GM21529 (cell line): ENCODE results near the gene PLXNA2.

Source experiments
- ATAC-seq: cut with Tn5 transposase; IDR thresholded peaks from one replicate; pipeline ENCODE4 v1.9.1; 2021; ENCODE audit not compliant: unreplicated experiment

Gene PLXNA2

DNA sequence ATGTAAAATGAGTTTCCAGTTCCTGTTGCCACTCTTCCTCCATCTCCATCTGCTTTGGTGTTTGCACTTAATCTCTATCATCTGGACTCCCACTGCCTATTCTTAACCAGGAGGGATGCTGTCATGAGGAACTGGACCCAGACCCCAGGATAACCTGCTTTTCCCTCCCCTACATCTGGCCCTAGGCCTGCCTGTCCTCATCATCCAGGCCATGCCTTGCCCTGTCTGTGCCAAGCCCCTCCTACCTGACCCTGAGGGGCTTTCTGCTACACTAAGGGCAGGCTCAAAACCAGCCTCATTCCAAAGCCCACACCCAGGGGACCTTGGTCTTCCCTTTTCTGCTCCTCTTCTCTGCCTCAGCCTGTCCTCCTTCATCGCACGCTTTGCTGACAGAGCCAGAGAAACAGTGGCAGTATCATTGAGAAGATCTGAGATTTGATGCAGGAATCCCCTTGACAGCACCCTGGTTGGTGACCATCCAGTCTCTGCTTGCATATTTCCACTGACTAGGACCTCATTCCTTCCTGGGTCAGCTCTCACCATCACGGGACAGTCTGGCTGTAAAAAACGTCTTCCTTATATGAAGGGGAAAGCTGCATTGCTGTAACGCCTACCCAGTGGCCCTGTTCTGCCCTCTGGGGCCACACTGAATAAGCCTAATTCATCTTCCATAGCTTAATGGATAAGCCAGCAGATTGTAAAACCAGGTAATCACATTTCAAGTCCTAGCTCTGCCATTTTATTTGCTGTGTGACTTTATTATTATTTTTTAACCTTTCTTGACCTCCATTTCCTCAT, 38.8 kb downstream of the PLXNA2 start:
- ATAC-seq: no peak

DNA sequence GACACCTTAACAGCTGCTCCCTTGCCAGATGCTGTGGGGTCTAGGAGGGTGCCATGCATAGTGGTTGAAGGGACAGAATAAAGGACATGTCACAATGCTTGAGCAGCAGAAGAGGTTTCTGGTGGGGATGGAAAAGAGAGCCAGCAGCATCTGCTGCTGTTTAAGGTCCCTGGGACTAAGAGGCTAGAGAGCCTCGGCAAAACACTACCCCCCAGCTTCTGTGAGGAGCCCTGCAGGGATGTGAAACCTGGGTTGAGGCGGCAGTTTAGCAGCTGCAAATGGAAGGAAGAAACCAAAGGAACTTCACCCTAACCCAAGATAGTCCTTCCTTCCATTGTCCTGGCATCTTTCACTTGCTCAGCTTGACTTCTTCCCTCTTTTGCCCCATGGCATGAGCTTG, 39.4 kb downstream of the PLXNA2 start:
- ATAC-seq: no peak

DNA sequence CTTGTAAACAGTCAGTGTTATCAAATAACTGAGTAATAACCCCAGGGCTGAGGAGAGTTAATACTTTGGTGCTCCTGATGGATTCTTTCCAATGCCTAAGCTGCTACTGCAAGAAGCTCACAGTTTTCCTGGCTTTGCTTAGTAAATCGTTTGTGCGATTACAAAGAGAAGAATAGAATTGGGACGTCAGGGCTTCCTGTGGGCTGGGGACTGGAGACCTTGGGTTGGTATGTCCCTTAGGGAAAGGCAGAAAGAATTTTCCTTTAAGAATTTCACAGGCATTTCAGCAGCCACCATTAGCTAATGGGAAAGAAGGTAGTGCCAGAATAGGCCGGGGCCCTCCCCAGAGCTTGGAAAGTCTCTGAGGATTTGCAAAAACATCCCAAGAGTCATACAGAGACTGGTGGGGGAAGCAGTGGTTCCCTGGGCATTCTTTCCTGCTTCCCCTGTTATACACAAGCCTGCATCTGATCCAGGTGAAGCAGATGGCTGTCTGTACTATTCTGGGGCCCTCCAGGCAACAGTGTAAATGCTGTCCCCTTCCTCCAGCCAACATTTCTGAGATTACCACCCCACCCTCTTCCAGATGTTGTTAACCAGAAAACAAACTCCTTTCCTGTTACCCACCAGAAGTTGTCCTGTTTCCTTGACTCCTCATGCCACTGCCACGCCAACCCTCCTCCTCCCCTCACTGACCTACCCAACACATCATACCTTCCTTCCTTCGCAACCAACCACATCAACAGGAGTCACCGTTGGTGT, 40.2 kb downstream of the PLXNA2 start:
- no peak for ATAC-seq

DNA sequence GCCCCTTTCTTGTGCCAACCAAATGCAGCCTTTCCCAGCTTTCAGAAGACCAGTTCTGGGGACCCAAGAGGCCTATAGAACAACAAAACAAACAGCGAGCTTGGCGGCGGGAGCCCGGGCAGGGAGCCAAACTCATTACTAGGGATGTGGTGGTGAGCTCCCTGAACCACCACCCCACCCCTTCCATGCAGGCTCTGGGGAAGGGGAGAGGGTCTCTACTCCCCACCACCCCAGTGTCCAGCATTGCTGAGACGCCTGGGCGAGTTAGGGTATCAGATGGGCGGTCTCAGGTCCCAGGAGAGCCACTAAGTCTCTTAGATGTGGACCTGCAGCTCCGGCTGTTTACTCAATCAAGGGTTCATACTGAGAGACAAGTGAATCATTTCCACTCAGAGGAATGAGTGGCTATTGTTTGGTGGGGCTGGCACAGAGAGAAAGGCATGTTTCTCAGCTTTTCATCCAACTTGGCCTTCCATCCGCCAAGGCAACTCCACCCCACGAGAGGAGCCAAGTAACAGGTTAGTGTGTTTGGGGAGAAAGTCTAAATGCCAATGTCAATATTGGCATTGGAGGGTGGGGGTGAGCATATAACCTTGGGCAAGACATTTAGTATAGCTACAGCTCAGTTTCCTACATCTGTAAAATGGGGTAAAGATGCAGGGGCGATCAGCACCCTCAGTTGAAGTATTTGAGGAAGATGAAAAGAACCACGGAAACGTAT, 40.9 kb downstream of the PLXNA2 start:
- ATAC-seq: no peak

DNA sequence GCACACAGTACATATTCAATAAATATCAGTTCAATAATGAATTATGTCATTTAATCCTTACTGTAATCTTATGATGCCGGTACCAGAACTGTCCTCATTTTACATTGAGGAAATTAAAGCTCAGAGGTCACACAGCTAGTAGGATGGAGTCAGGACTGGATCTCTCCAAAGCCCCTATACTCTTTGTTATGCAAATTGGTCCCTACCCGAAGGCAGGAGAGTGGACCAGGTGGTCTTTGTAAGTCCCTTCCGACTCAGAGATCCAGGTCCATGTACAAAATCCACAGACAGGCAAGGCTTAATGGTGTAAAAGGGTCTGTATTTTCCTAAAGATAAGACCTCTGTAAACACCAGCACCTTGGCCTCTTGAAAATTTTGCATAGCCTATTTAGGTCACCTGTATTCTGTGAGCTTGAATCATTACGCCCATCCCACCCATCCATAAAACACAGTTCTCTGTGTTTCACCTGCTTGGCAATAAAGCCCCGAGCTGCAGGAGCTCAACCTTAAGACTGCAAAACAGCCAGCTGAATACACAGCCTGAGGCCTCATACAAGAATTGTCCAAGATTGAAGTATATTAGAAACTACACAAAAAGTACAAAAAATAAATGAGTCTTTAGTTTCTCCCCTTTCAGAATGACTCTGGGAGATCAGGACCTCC, 41.7 kb downstream of the PLXNA2 start:
- ATAC-seq: no peak

DNA sequence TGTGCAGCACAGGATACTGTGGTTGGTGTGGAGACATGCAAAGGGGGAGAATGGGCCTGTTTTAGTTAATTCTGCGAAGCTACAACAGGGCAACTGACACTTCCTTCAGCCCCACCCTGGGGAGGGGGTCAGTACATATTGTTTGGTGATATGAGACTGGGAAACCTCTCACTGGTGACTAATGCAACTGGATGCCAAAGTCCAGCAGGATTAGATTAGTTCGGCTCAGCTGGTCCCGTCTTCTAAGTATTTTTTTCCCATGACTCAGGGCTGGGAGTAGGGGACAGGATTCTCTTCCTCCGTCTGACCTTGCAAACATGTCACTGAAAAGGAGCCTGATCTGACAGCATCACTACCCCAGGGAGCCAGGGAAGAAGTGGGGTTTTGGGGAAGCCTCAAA, 43.0 kb downstream of the PLXNA2 start:
- no peak for ATAC-seq

DNA sequence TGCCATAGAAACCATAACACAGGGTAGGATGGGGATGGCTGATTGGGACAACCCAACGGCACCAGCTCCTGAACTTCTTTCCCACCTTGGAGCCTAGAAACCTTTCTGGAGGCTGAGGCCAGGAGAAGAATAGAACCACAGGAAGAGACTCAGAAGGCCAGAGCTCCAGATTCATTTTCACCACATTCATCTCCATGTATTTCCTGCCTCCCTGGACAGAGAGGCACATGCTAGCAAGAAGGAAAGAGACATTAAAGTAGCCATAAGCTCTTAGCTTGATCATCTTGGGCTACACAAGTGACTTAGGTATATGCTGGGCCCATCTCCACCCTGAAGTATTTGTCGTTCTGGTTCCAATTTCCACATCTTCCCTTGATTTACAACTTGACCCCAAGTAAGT, 44.1 kb downstream of the PLXNA2 start:
- no peak for ATAC-seq

DNA sequence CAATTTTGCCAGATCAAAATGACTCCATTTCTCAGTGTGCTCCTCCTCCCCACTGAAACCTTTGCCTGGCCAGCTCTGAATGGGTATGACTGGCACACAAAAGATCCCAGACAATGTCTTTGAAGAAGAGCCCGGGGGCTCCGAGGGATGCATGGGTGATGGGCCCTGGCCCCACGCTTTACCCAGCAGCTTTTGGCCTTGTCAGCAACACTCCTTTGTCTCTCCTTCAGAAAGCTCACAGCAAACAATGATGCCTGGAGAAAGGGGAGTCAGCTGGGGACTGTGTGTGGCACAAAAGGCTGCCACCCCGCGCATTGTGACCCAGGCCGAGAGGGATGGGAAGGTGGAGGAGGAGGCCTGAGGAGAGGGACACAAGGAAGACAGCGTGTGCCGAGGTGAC, 45.9 kb downstream of the PLXNA2 start:
- no peak for ATAC-seq

DNA sequence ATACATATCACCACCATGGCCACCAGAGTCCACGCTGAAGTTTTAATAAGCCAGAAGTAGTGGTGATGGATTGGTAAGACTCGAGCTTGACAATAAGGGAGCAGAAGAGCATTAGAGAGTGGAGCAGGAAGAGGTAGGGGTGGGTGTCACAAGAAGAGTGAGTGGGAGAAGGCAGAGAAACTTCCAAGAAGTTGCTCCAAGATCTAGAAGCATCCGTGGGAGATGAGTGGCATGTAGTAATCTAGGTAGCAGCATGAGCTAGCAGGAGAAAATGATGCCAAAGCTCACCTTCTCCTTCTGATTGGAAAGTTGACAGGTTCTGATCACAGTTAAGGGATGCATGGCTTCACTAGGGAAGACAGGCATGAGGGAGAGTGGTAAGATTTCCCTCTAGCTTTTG, 49.2 kb downstream of the PLXNA2 start:
- ATAC-seq: no peak

DNA sequence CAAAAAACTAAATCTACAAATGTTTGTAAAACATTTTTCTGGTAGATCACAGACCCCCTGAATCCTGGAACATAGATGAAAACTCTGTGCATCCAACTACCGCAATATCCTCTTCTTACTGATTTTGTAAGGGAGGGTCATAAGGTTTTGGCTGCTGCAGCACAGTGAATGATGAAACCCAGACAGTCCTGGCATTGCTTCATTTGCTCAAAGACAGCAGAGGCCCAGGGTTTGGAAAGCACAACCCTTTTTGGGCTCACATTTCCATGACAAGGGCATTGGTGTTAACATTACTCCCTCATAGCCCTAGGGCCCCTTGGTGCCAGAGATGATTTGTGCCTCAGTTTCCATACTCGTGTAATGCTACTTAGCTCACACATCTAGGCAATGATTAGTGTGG, 51.2 kb downstream of the PLXNA2 start:
- ATAC-seq: no peak

DNA sequence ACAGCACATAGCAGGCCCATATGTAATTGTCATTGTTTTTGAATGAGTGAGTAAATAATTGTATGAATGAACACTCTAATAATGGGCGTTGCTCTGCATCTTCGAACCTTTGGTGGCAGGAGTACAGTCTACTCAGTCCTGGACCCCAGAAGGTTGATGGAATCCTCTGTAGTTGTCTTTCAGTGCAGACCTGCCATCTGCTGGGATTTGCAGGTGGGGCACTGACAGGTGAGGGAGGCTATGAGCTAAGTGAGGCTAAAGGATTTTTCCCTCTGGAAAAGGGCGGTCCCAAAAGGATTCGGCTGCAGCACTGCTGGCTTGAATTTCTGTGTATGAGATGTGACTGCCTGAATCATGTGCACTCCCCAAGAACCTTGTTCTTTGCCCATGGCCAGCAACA, 53.4 kb downstream of the PLXNA2 start:
- no peak for ATAC-seq

DNA sequence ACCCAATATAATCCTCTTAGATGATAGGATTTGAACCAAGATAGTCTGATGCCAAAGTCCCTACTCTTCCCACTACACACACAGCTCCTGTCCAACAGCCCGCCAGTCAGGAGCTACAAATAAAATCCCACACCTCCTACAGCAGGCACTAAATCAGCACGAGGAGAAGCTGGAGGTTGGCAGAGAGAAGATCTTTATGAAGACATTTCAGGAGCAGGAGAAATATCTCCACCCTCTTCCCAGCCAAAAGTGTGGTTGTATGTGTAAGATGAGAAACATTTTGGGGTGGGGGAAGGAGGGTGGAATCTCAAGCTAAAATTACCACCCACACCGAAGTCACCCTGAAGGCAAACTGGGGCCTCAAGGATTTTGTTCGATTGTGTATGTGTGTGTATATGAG, 54.5 kb downstream of the PLXNA2 start:
- no peak for ATAC-seq

DNA sequence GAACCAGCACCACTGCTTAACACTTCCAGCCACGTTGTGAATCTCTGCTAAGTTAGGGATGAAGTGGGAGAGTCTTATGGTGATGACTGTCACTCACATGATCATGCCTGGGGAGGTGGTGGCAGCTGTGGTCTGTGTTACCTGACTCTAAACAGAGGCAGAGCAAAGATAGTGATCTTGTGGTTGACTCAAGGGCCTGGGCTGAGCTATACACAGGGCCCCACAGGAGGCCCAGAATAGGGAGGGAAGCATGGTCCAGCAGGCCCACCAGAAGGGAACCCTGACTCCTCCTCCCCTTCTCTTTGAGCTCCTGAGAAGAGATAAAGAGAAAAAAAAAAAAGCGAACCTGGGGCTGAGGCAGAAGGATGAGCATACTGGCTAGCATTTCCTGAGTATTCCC, 55.0 kb downstream of the PLXNA2 start:
- ATAC-seq: peak; percentile 47

DNA sequence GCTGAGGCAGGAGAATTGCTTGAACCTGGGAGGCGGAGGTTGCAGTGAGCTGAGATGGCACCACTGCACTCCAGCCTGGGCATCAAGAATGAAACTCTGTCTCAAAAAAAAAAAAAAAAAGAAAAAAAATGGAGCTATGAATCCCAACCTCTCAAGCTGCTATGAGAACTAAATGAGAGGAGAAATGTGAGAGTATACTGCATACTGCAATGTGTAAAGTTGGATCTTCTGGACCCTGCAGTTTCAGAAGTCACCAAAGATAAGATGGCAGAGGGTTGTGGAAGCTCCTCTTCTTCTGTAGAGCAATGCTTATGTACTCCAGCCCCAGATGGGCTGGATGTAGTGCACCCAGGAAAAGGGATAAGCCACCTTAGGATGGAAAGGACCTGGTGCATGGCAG, 55.6 kb downstream of the PLXNA2 start:
- ATAC-seq: no peak

DNA sequence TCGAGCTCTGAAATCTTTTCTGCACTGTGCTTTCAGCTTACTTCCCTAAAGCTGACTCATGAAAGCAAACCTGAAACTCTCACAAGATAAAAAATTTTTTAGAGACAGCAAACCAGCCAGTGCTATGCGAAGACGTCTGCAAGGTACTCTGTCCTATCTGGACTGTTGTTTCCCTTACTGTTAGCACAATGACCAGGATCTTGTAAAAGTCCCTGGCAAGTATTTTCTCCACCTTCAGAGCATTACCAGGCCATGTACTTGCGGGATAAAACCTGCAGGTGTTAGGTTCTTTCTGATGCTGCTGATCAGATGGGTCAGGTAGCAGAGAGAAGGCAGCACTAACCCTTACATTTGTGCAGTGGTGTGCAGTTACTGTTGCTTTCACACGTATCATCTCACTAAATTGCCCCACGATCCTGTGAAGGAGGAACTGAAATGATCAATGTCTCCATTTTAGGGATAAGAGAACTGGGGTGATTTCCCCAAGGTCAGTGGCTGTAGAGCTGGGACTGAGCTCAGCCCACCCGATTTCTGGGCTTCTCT, 56.6 kb downstream of the PLXNA2 start:
- peak; percentile 85 for ATAC-seq

DNA sequence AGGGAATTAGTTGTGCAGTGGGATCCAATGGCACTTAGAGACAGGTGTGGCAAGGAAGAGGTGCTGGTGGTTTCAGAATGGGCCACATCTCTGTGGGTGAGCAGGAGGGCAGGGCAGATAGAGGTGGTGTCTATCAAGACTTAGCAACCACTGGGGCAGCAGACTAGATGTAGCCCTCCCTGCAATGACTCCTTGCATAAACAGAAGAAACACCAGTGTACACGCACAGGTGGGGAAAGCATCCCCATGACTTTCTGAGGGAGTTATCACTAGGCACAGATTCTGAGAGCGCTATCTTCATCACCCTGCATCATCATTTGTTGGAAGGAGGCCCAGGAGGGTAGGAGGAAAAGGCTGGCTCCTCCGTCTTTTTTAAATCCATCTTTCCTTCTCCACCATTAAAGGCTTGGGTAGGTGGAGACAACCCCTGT, 58.4 kb downstream of the PLXNA2 start:
- no peak for ATAC-seq

DNA sequence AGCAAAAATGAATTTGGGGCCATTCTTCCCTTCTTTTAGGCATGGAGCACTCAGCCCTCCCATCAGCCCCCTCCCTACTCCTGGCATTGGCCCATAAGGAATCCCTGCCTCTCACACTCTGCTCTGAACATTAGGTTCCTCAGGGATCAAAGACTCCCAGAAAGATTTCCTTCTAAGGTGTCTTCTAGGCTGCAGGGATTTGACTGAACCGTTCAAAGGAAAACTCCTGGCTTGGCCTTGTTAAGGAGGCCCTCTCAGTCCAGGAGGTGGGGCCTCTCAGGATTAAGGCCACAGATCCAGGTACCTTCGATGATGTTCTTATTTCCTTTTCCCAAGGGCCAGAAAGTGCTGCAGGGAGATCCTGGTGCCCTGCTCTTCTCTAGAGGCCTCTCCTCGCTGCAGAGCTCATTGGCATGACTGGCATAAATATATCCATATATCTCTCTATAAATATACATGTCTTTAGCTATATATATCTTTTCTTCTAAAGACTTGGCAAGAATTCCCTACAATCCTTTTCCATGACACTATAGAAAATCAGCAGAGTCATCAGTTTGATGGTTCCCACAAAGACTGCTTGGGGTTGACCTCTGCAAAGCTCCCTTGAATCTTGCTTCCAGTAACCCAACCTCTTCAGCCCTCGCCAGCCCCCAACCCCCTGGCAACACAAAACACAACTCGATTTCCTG, 59.1 kb downstream of the PLXNA2 start:
- no peak for ATAC-seq

DNA sequence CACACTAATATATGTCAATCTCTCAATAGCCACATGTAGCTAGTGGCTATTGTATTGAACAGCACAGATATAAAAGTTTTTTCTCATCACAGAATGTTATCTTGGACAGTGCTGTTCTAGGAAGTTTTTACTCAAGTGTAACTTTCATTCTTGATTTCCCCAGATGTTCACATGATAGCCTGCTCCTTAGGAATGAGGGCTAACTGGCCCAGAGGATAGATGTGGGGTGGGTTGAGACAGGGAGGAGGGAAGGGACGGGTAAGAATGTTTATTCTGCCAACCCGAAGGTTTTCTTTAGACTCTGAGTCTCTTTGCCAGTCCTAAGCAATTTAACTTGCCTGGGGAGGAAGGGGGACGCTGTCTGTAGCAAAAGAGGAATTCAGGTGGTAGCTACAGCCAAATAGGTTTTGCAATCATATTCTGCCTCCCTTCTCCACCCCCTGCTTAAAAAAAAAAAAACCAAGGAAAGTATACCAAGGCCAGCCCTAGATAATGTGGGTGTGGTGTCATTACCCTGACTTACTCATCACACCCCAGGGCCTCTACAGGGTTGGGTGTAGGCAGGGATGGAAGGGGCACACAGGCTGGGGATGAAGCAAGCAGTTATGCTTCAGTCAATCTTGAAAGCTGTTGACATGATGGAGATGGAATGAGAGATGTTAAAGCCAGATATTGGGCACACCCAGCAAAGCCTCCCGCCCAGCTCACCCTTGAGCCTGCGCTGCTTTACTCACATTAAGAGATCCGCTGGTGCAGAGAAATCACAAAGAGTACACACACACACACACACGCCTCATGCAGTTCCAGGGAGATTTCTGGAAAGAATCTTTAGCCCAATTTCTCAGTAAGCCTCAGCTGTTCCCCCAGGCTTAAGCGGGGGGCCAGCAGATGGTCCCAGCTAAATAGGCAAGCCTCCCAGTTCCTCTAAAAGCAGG, 59.9 kb downstream of the PLXNA2 start:
- ATAC-seq: no peak

DNA sequence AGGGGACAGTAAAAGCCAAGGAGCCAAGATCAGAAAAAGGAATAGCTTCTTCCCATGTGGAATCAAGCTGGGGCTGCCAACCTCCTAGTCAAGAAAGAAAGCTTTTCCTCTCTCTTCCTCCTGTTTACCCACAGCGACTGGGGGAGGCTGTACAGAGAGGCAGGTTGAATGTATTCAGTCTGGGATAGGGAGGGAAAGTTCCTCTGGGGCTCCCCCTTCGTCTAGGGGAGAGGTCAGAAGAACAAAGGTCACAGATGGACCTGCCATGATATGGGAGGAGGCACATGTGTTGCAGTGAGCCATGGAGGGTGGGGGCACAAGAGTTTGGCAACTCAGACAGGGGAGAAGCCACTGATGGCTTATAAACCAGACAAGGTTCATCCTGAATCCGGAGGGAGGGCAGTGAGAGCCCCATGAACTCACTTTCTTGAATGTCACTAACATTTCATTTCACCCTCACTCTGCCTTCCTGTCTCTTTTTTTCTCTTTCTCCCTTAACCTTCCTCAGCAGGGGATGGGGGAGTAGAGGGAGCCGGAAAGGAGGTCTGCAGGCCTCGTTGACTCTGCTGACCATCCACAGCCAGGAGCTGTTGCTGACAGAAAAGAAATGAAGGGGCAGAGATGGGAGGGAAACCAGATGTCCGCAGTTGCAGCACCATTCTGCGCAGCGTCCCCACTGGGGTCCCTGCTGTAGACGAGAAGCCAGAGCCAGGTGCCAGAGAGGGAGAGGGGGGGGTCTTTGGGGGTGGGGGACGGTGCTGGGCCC, 61.1 kb downstream of the PLXNA2 start:
- ATAC-seq: no peak
